CD4-positive, CD25-positive, alpha-beta regulatory T cell (primary cell): ENCODE measurements around the gene SESN3. TPM values are rescaled to one million over a fixed set of nuclear protein-coding genes. Genes with fewer than 3 reads are reported as not detected.

Source experiments
- ATAC-seq, 2 donors: fragments of 150-1000 bp; cut with Tn5 transposase; one replicate each; pipeline ENCODE4 v1.10.0; 2021; ENCODE audit warnings: low read depth in 2 of 2, moderate number of reproducible peaks in 2 of 2, moderate library complexity in 1 of 2
- DNase-seq, 3 donors: peaks; one replicate each; pipeline versions ENCODE4 v3.0.0 to v3.0.0-alpha.2; 2012 to 2022; ENCODE audit warnings: mixed read lengths in 1 of 3
- H3K27ac ChIP-seq: one replicate; pipeline ENCODE4 v1.7.0; 2013; ENCODE audit warnings: mild to moderate bottlenecking, low read length; ENCODE audit not compliant: insufficient read depth, poor library complexity, severe bottlenecking
- H3K27me3 ChIP-seq: one replicate; pipeline ENCODE4 v1.7.0; 2013; ENCODE audit warnings: low read length; ENCODE audit not compliant: control insufficient read depth, insufficient read depth
- H3K36me3 ChIP-seq: one replicate; pipeline ENCODE4 v1.7.0; 2013; ENCODE audit warnings: mild to moderate bottlenecking, low read length, moderate library complexity; ENCODE audit not compliant: control insufficient read depth, insufficient read depth
- H3K4me1 ChIP-seq: 2 replicates; pipeline ENCODE4 v1.7.0; 2013; ENCODE audit warnings: mild to moderate bottlenecking, low read length; ENCODE audit not compliant: insufficient read depth, control insufficient read depth, poor library complexity, severe bottlenecking
- H3K4me3 ChIP-seq: one replicate; pipeline ENCODE4 v1.7.0; 2013; ENCODE audit warnings: low read depth, mild to moderate bottlenecking, low read length, moderate library complexity
- H3K9me3 ChIP-seq, 2 experiments: 1 replicate in 1 of 2; 2 replicates in 1 of 2; pipeline ENCODE4 v1.7.0; 2013; ENCODE audit warnings: low read length in 2 of 2, mild to moderate bottlenecking in 1 of 2, moderate library complexity in 1 of 2; ENCODE audit not compliant: control insufficient read depth in 2 of 2
- H3K27ac Mint-ChIP-seq, 3 donors: one replicate each; pipeline ENCODE4 v1.8.0; 2020 to 2022; ENCODE audit warnings: mild to moderate bottlenecking in 3 of 3, mixed read lengths in 3 of 3, moderate library complexity in 2 of 3
- H3K27me3 Mint-ChIP-seq: one replicate; pipeline ENCODE4 v1.8.0; 2022; ENCODE audit warnings: mild to moderate bottlenecking, mixed read lengths
- H3K36me3 Mint-ChIP-seq: one replicate; pipeline ENCODE4 v1.8.0; 2020; ENCODE audit warnings: mixed read lengths
- H3K4me1 Mint-ChIP-seq, 4 donors: one replicate each; pipeline ENCODE4 v1.8.0; 2020 to 2022; ENCODE audit warnings: mixed read lengths in 4 of 4, mild to moderate bottlenecking in 1 of 4
- H3K4me3 Mint-ChIP-seq, 4 donors: one replicate each; pipeline ENCODE4 v1.8.0; 2020 to 2022; ENCODE audit warnings: mild to moderate bottlenecking in 4 of 4, mixed read lengths in 4 of 4, moderate library complexity in 3 of 4
- H3K9me3 Mint-ChIP-seq, 7 donors: one replicate each; pipeline ENCODE4 v1.8.0; 2020 to 2022; ENCODE audit warnings: mixed read lengths in 7 of 7, mild to moderate bottlenecking in 3 of 7, moderate library complexity in 2 of 7
- polyA plus RNA-seq, 4 donors: library from polyadenylated mRNA; unstranded; fragments of 300-500 nt; fragmentation: Illumina TruSeq; gene quantifications; one replicate each; pipeline ENCODE4 v1.2.3, GENCODE V29; 2021
- total RNA-seq: library from RNA; stranded (reverse); gene quantifications from one replicate; pipeline ENCODE4 v1.2.3, GENCODE V29; 2022

Gene SESN3
- total and polyA plus RNA-seq, 5 donors from 2014 or later: 4.2 to 73.3 (median 7.4) TPM

DNA sequence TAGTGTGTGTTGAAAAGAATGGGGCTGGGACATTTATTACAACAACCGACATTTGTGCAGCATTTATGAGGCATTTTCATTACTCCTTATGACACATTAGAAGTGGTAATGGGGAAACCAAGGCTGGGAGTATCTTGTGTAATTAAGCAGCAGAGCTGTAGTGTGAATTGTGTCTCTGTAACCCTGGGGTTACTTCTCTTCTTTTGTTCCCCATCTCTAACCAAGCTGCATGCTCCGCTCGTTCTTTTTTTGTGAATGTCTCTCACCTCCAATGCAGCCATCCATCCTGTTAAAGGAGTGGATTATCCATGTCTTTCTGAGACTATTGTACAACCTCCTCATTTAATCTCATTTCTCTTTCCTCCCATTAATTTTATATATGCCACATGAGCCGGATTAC is 75.6 kb downstream of the SESN3 start:
- no peak overlapping the region for H3K27ac ChIP-seq
- H3K36me3 Mint-ChIP-seq: peaks cover 13% of the 10 kb centered on the region
- ATAC-seq (no peak), DNase-seq (no peak)
- peaks cover 38 to 76% (median 51%) of the 10 kb centered on the region in 4 donors for H3K4me1 Mint-ChIP-seq
- H3K9me3 Mint-ChIP-seq: no peaks in the 10 kb centered on the region
- H3K36me3 ChIP-seq: no peaks in the 10 kb centered on the region
- no peaks in the 10 kb centered on the region for H3K27me3 ChIP-seq
- peak overlapping the region in 1 of 3 donors; percentile 31 for H3K27ac Mint-ChIP-seq
- H3K4me3 Mint-ChIP-seq: peak overlapping the region in 2 of 4 donors; percentile 4 to 6
- no peaks in the 10 kb centered on the region for H3K27me3 Mint-ChIP-seq
- H3K4me1 ChIP-seq: peaks cover 47% of the 10 kb centered on the region
- no peak overlapping the region for H3K4me3 ChIP-seq
- H3K9me3 ChIP-seq: no peaks in the 10 kb centered on the region

DNA sequence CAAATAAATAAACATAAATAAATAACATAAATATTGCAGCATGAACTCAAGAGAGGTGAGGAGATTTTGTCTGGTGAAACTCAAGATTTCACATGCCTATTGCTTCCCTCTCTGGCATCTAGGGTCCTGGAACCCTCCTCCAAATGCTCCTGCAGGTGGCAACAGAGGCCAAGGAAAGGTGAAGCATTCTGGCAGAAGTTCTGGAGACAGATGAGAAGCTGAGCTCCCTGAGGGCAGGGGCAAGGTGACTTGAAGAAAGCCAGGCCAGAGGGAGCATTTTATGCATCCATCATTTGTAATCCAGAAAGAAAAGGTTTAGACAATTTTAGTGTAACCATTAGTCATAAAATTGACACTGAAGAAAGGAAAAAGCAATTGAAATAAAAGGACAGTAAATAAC is 76.5 kb downstream of the SESN3 start:
- Histone ChIP-seq H3K4me1 (peaks cover 49% of the 10 kb centered on the region), H3K27ac (peak overlapping the region; percentile 86), H3K9me3 (no peaks in the 10 kb centered on the region), H3K27me3 (no peaks in the 10 kb centered on the region), H3K36me3 (no peaks in the 10 kb centered on the region), H3K4me3 (no peak overlapping the region)
- H3K27ac Mint-ChIP-seq: peak overlapping the region; percentile 68 to 98 (median 91)
- H3K36me3 Mint-ChIP-seq: peaks cover 8% of the 10 kb centered on the region
- no peaks in the 10 kb centered on the region for H3K27me3 Mint-ChIP-seq
- H3K9me3 Mint-ChIP-seq: no peaks in the 10 kb centered on the region
- H3K4me3 Mint-ChIP-seq: peak overlapping the region in 3 of 4 donors; percentile 30 to 96 (median 31)
- H3K4me1 Mint-ChIP-seq: peaks cover 38 to 73% (median 51%) of the 10 kb centered on the region in 4 donors
- DNase-seq (peak; percentile 35 to 79 (median 67)), ATAC-seq (no peak)

DNA sequence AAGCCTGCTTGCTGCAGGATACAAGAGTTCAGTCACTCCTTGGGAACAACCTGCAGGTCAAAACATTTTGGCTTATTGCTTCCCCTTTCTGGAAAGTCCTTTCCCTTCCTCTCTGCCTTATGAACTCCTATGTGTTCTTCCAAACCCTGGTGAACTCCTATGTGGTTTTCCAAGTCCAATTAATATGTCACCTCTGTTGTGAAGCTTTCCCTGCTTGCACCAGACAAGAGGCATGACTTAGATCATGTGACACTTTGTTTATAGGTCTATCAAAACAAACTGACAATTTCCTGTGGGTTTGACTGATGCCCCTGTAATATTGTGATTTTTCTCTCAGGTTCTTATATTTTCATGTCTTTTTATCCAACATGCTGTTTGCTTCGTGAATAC is 77.2 kb downstream of the SESN3 start:
- no peak for ATAC-seq
- peaks cover 38 to 70% (median 51%) of the 10 kb centered on the region in 4 donors for H3K4me1 Mint-ChIP-seq
- H3K4me3 Mint-ChIP-seq: peak overlapping the region; percentile 91 to 96 (median 94)
- H3K27ac ChIP-seq: peak overlapping the region; percentile 86
- H3K9me3 ChIP-seq: no peaks in the 10 kb centered on the region
- peaks cover 8% of the 10 kb centered on the region for H3K36me3 Mint-ChIP-seq
- H3K36me3 ChIP-seq: no peaks in the 10 kb centered on the region
- no peaks in the 10 kb centered on the region for H3K27me3 Mint-ChIP-seq
- H3K9me3 Mint-ChIP-seq: no peaks in the 10 kb centered on the region
- H3K27ac Mint-ChIP-seq: peak overlapping the region; percentile 96 to 99 (median 98)
- peak overlapping the region; percentile 90 for H3K4me3 ChIP-seq
- no peaks in the 10 kb centered on the region for H3K27me3 ChIP-seq
- peaks cover 49% of the 10 kb centered on the region for H3K4me1 ChIP-seq
- peak in 1 of 3 donors; percentile 27 for DNase-seq

DNA sequence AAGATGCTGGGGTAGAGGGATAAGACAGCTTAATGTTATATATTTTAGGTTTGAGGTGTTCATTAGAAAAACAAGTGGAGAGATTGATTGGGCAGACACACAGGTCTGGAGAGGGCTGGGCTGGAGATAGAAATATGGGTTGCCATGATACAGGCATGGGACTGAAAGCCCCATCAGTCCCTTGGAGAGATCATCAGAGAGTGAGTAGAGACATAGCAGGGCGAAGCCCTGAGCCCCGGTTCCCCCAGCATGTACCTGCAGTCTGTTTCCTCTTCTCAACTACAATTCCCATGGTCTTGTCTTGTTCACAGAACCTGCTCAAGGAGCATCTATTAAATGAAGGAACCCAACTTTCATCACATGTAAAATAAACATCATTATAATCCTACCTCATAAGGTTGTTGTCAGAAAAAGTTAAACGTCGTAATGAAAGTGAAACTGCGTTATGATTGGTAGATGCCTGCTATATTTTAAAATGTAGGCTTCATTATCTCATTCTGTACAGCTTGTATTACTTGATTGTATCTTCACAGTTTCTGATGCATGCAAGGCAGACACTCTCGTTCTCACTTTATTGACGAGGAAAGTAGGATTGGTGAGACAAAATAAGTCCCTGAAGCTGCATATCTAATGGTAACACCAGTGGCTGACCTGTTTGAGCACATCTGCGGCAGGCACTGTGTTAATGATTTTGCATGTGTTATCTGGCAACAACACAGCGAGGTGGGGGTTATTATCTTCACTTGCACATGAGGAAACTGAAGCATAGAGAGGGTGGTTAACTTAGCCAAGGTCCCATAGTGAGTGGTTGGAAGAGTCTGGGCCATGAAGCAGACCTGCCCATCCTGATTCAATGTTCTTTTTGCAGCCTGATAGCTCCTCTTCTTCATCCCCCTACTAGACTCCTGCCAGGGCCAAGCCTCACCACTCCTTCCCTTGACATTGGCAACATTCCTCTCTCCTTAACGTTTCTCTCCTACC is 77.8 kb downstream of the SESN3 start:
- Mint-ChIP-seq H3K9me3 (no peaks in the 10 kb centered on the region), H3K27me3 (peaks cover 3% of the 10 kb centered on the region), H3K4me3 (peak overlapping the region; percentile 91 to 96 (median 94)), H3K36me3 (peaks cover 7% of the 10 kb centered on the region), H3K4me1 (peaks cover 36 to 66% (median 48%) of the 10 kb centered on the region in 4 donors), H3K27ac (peak overlapping the region; percentile 96 to 99 (median 98))
- Histone ChIP-seq H3K36me3 (no peaks in the 10 kb centered on the region), H3K4me1 (peaks cover 47% of the 10 kb centered on the region), H3K4me3 (peak overlapping the region; percentile 90), H3K27ac (peak overlapping the region; percentile 86), H3K27me3 (no peaks in the 10 kb centered on the region), H3K9me3 (no peaks in the 10 kb centered on the region)
- DNase-seq (peak in 2 of 3 donors; percentile 57 to 74), ATAC-seq (peak; percentile 7 to 18)

DNA sequence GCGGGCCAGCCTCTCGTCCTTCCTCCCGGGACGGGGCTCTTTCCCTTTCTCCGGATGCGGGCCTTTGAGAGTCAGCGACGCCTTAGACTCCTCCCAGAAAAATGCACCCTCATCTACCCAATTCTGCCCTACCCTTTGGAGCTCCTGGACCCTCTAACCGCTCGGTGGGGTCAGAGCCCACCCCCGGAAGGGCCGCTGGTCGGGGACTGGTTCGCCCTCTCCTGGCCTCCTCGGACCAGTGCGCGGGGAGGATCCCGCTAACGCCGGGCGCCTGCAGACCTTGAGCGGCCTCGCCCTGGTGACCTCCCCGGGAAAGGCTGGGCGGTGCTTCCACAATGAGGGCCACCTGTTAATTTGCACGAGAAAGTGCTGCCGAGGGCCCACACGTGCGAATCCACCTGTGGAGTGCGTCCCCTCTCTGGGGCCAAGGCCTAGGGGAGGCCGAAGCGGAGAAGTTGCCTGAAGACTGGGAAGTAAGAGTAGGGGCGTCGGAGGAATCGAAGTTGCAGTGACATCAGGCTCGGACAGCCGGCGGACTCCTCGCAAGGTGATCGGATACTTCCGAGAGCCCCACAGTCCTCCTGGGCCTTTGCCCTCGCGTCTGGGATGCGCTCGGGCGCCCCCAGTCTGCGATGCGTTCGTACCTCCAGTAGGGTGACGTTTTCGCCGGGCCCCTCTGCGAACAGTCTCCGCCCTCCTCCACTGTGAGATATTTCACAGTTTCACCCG is 79.9 kb downstream of the SESN3 start:
- Histone ChIP-seq H3K36me3 (no peaks in the 10 kb centered on the region), H3K4me1 (peaks cover 41% of the 10 kb centered on the region), H3K27me3 (no peaks in the 10 kb centered on the region), H3K9me3 (no peaks in the 10 kb centered on the region), H3K27ac (peak overlapping the region; percentile 86), H3K4me3 (peak overlapping the region; percentile 58)
- H3K9me3 Mint-ChIP-seq: peaks cover 0 to 1% (median 0%) of the 10 kb centered on the region in 7 donors
- H3K27me3 Mint-ChIP-seq: peaks cover 17% of the 10 kb centered on the region
- peak; percentile 86 to 96 (median 92) for DNase-seq
- peaks cover 22 to 45% (median 36%) of the 10 kb centered on the region in 4 donors for H3K4me1 Mint-ChIP-seq
- H3K4me3 Mint-ChIP-seq: peak overlapping the region; percentile 91 to 96 (median 94)
- peaks cover under 1% of the 10 kb centered on the region for H3K36me3 Mint-ChIP-seq
- H3K27ac Mint-ChIP-seq: peak overlapping the region; percentile 96 to 99 (median 98)
- peak; percentile 92 to 94 for ATAC-seq

DNA sequence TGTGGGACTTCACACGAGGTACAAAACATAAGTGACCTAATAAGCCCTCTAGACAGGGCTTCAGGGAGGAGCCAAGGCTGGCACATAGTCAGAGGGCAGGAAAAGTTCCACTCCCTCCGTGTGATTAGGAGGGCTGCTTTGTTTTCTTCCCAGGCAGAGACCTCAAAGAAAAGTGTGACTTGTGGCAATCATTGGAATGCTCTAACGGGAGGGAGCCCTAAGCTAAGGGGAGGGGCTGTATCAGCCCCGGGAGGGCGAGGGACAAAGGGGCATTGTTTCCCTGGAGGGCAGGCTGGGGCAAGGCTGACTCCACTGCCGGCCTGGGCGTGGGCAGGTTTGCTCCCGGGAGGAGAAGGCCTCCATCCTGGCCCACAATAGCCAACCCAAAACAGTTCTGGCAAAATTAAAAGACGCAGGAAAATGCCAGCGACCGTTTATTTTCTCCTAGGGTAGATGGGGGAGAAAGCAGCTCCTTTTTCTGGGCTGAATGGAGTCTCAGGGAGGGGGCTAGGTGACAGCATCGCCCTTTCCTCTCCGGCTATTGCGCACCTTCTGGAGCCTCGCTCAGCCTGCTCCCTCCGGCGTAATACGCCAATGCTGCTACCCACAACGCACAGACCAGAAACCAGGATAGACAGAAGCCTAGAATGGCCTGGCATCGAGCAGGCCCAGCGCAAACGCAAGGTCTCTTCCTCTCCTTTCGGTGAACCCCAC is 81.2 kb downstream of the SESN3 start:
- peaks cover 0 to 1% (median 0%) of the 10 kb centered on the region in 7 donors for H3K9me3 Mint-ChIP-seq
- H3K27ac Mint-ChIP-seq: peak overlapping the region; percentile 57 to 98 (median 96)
- no peak overlapping the region for H3K27ac ChIP-seq
- DNase-seq (no peak), ATAC-seq (no peak)
- no peaks in the 10 kb centered on the region for H3K36me3 ChIP-seq
- peaks cover 40% of the 10 kb centered on the region for H3K4me1 ChIP-seq
- peak overlapping the region; percentile 91 to 96 (median 94) for H3K4me3 Mint-ChIP-seq
- H3K27me3 ChIP-seq: peaks cover 3% of the 10 kb centered on the region
- H3K4me1 Mint-ChIP-seq: peaks cover 22 to 41% (median 30%) of the 10 kb centered on the region in 4 donors
- peaks cover 28% of the 10 kb centered on the region for H3K27me3 Mint-ChIP-seq
- H3K9me3 ChIP-seq: no peaks in the 10 kb centered on the region
- no peaks in the 10 kb centered on the region for H3K36me3 Mint-ChIP-seq
- peak overlapping the region; percentile 39 for H3K4me3 ChIP-seq

DNA sequence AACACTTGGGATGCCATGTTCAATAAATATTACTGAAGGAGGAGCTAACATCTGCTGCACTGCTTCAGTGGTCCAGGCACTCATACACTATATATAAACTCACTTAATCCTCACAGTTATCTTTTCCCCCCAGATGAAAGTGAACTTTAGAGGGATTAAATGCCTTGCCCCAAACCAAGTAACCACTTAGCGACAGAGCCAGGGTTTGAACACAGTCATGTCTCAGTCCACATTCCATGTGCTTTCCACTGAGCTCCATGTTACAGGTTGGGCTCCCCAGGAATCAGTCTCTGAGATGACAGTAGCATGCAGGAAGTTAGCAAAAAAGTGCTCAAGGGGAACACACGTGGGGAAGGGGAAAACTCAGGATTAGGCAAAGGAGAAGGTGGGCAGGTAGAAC is 82.1 kb downstream of the SESN3 start:
- no peak for DNase-seq
- Histone ChIP-seq H3K27ac (no peak overlapping the region), H3K9me3 (no peaks in the 10 kb centered on the region), H3K4me1 (peaks cover 32% of the 10 kb centered on the region), H3K27me3 (peaks cover 3% of the 10 kb centered on the region), H3K36me3 (no peaks in the 10 kb centered on the region), H3K4me3 (no peak overlapping the region)
- Mint-ChIP-seq H3K4me3 (peak overlapping the region; percentile 22 to 94 (median 92)), H3K4me1 (peaks cover 18 to 33% (median 25%) of the 10 kb centered on the region in 4 donors), H3K27ac (no peak overlapping the region), H3K27me3 (peaks cover 34% of the 10 kb centered on the region), H3K36me3 (no peaks in the 10 kb centered on the region), H3K9me3 (peaks cover 0 to 1% (median 0%) of the 10 kb centered on the region in 7 donors)
- no peak for ATAC-seq
